ENCODE measurements around the gene CPED1. TPM values are rescaled to one million over a fixed set of nuclear protein-coding genes. Genes with fewer than 3 reads are reported as not detected.

Gene CPED1
- total RNA-seq, 1 experiment from 2014 or later, result 0.44 TPM

DNA sequence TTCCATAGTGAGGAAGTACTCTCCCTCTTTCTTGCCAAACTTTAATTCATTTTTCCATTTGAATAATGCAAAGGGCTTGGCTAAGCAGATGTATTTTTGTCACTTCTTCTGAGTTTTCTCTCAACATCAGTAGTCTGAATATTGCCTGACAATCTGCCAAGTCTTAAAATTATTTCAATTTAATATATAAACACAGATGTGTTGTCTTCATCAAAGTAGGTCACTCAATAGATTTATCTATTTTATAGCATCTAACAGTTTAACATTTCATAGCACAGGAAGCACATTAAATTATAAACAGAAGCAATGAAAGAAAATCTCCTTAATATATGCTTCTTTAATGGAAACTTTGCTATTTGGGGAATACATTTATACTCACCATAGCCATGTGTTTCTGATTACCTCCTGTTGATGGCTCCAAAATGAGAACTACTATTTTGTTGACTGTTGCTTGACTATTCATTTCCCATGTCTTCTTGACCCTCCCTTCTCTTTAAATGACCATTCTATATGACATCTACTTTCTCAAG lies 4.5 kb downstream of the CPED1 start:
- POLR2A ChIA-PET, result no interaction called here
- Mint-ChIP-seq H3K27me3 (ENCODE audit: low read depth) (peaks cover 21% of the 10 kb centered on the region), H3K4me1 (peaks cover 12% of the 10 kb centered on the region), H3K9me3 (no peaks in the 10 kb centered on the region), H3K4me3 (no peak overlapping the region), H3K27ac (no peak overlapping the region), H3K36me3 (no peaks in the 10 kb centered on the region)
- DNase-seq (ENCODE audit: low spot score) (no peak), ATAC-seq (no peak)
- TF ChIP-seq CREB1 (CRISPR knock-in tag; IDR thresholded peaks at IDR 0.05) (no peak), NFYB (CRISPR knock-in tag; conservative IDR thresholded peaks at IDR 0.05; ENCODE audit: low read depth) (no peak), ERG (CRISPR knock-in tag; IDR thresholded peaks at IDR 0.05) (no peak), ZMAT4 (CRISPR knock-in tag; IDR thresholded peaks at IDR 0.05) (no peak), USF2 (CRISPR knock-in tag; IDR thresholded peaks at IDR 0.05) (no peak), ZNF423 (CRISPR knock-in tag; IDR thresholded peaks at IDR 0.05) (no peak), AR (CRISPR knock-in tag; IDR thresholded peaks at IDR 0.05) (no peak), TEAD4 (CRISPR knock-in tag; IDR thresholded peaks at IDR 0.05) (no peak), TEAD1 (CRISPR knock-in tag; IDR thresholded peaks at IDR 0.05) (no peak), ETV6 (CRISPR knock-in tag; IDR thresholded peaks at IDR 0.05) (no peak), RORB (CRISPR knock-in tag; IDR thresholded peaks at IDR 0.05) (no peak), ATF3 (CRISPR knock-in tag; conservative IDR thresholded peaks at IDR 0.05) (no peak), HMGXB4 (CRISPR knock-in tag; IDR thresholded peaks at IDR 0.05) (no peak), KAT7 (CRISPR knock-in tag; IDR thresholded peaks at IDR 0.05; ENCODE audit: borderline replicate concordance) (no peak)
- CTCF ChIA-PET, result no interaction called here

DNA sequence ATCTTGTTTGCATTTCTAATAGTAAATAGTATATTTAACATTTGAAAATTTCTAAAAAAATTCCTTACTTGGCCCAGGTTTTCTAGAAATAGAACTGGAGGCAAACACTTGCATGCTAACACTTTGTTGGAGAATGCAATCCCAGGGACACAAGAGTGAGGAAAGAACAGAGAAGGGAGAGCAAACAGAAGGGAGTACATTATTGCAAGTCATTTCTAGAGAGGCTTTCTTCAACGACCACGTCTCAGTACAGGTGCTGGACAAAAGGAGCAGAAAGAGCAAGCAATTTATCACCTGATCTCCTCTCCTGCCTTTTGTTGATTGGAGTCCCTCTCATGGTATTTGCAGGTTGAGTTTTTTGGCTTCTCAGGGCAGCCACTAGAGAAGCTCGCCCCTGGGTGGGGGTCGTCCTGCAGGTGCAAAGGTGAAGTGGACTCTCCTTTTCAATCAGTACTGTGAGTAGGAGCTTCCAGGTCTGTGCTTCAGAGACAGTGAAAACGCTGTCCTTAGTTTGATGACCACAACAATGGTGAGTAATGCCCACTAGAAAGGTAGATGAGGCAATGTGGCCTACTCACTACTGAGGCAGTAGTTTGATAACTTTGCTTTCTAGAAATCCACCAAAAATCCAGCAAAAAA lies 5.2 kb downstream of the CPED1 start:
- Mint-ChIP-seq H3K36me3 (no peaks in the 10 kb centered on the region), H3K27ac (peak overlapping the region; percentile 69; the same call in 1 of the 2 replicates), H3K9me3 (no peaks in the 10 kb centered on the region), H3K4me3 (no peak overlapping the region), H3K27me3 (ENCODE audit: low read depth) (peaks cover 14% of the 10 kb centered on the region), H3K4me1 (peaks cover 11% of the 10 kb centered on the region)
- ChIA-PET CTCF (no interaction called here), POLR2A (no interaction called here)
- ATAC-seq, result no peak
- no peak for TF ChIP-seq ETV6 (CRISPR knock-in tag; IDR thresholded peaks at IDR 0.05)
- DNase-seq (ENCODE audit: low spot score), result no peak

Measured in WTC11 (cell line).